H1 (cell line): ENCODE results near the gene NSUN6. TPM values are rescaled to one million over a fixed set of nuclear protein-coding genes. Genes with fewer than 3 reads are reported as not detected.

ENCODE experiments used
- CHD7 ChIP-seq: fragments of 300-600 bp; sonication (generic); IDR thresholded peaks from 2 replicates; pipeline ENCODE4 v1.7.1; 2012; ENCODE audit warnings: low read length, moderate library complexity, mild to moderate bottlenecking, inconsistent platforms; ENCODE audit not compliant: insufficient replicate concordance
- KDM4A ChIP-seq: IDR thresholded peaks from one replicate; pipeline ENCODE4 v1.7.1; 2012; ENCODE audit warnings: low read depth, mild to moderate bottlenecking, moderate library complexity, low read length, inconsistent platforms; ENCODE audit not compliant: severe bottlenecking
- SIN3A ChIP-seq, 2 experiments: IDR thresholded peaks in 1 of 2; conservative IDR thresholded peaks in 1 of 2; 2 replicates each; pipeline ENCODE4 v1.6.1; 2011 to 2012; ENCODE audit warnings: low read length in 2 of 2, improper control_type of control experiment in 1 of 2, low read depth in 1 of 2, mild to moderate bottlenecking in 1 of 2
- SP2 ChIP-seq: IDR thresholded peaks from 2 replicates; pipeline ENCODE4 v1.6.1; 2012; ENCODE audit warnings: mild to moderate bottlenecking, low read length, inconsistent platforms
- TEAD4 ChIP-seq: IDR thresholded peaks from 2 replicates; pipeline ENCODE4 v1.6.1; 2012; ENCODE audit warnings: low read depth, low read length, inconsistent platforms, mixed read lengths
- polyA plus RNA-seq, 7 experiments: library from polyadenylated mRNA; depleted of rRNA in 3 of 7; stranded (reverse) in 5 of 7; unstranded in 2 of 7; fragments of >200 nt in 5 of 7; fragments of 200-250 nt in 2 of 7; gene quantifications; 1 replicate in 5 of 7; 2 replicates in 1 of 7; 4 replicates in 1 of 7; pipeline versions ENCODE4 v1.2.1 to v1.2.3, GENCODE V29; 2011 to 2013; ENCODE audit warnings: missing spikeins in 2 of 7, mixed read lengths in 2 of 7
- total RNA-seq: library from RNA; stranded (reverse); fragmentation: NEBNext Ultra II Directional; extraction: Animal tissue kit (Norgen Biotek cat#: 25700); gene quantifications from 2 replicates; pipeline ENCODE4 v1.2.1, GENCODE V29; 2021
- TF ChIP-seq, protein P1 (sequence below), 3 experiments: IDR thresholded peaks; 1 replicate in 2 of 3; 2 replicates in 1 of 3; pipeline versions ENCODE4 v1.5.1 to v1.6.1; 2011; ENCODE audit warnings: low read length in 3 of 3, mild to moderate bottlenecking in 3 of 3, inconsistent platforms in 2 of 3, low read depth in 1 of 3, moderate library complexity in 1 of 3; ENCODE audit not compliant: insufficient read depth in 1 of 3; ENCODE audit errors: control extremely low read depth in 1 of 3

Gene NSUN6
- total and polyA plus RNA-seq, 2 of the 8 experiments (the other 6 are each of a cell fraction or from before 2014, with no cell fraction given) = 5.9 to 14.4 TPM

- no peak for TF ChIP-seq SP2
- TF ChIP-seq KDM4A = no peak
- TF ChIP-seq CHD7 = no peak
- TF ChIP-seq TEAD4 = no peak
- TF ChIP-seq, protein P1, sequence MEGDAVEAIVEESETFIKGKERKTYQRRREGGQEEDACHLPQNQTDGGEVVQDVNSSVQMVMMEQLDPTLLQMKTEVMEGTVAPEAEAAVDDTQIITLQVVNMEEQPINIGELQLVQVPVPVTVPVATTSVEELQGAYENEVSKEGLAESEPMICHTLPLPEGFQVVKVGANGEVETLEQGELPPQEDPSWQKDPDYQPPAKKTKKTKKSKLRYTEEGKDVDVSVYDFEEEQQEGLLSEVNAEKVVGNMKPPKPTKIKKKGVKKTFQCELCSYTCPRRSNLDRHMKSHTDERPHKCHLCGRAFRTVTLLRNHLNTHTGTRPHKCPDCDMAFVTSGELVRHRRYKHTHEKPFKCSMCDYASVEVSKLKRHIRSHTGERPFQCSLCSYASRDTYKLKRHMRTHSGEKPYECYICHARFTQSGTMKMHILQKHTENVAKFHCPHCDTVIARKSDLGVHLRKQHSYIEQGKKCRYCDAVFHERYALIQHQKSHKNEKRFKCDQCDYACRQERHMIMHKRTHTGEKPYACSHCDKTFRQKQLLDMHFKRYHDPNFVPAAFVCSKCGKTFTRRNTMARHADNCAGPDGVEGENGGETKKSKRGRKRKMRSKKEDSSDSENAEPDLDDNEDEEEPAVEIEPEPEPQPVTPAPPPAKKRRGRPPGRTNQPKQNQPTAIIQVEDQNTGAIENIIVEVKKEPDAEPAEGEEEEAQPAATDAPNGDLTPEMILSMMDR (IDR thresholded peaks at IDR 0.05; ENCODE audit: control extremely low read depth in 1 of 3, insufficient read depth in 1 of 3, low read depth in 1 of 3, low read length in 3 of 3) = no peak
- TF ChIP-seq SIN3A (conservative IDR thresholded peaks at IDR 0.05 in 1 of 2, IDR thresholded peaks at IDR 0.05 in 1 of 2; ENCODE audit: low read depth in 1 of 2, low read length in 2 of 2) = no peak
These were observed 78.3 kb downstream of the NSUN6 start (continued) for GRCh38 chr10:18572959-18573561.
